H9 (cell line): ENCODE data around the gene DTNB. TPM values are rescaled to one million over a fixed set of nuclear protein-coding genes. Genes with fewer than 3 reads are reported as not detected.

Experiments
- DNase-seq: peaks from one replicate; pipeline ENCODE4 v3.0.0-alpha.2; 2017
- H2AFZ ChIP-seq: one replicate; pipeline ENCODE4 v1.6.1; 2013; ENCODE audit warnings: mild to moderate bottlenecking, low read length, control low read depth, moderate library complexity
- H2AK5ac ChIP-seq: 2 replicates; pipeline ENCODE4 v1.6.1; 2013; ENCODE audit warnings: low read length, control low read depth, mixed read lengths; ENCODE audit not compliant: insufficient read length
- H2BK120ac ChIP-seq: one replicate; pipeline ENCODE4 v1.6.1; 2013; ENCODE audit warnings: low read depth, mild to moderate bottlenecking, low read length, control low read depth, inconsistent platforms; ENCODE audit not compliant: poor library complexity, severe bottlenecking
- H2BK12ac ChIP-seq: 2 replicates; pipeline ENCODE4 v1.6.1; 2013; ENCODE audit warnings: low read length, control low read depth, mixed read lengths, low read depth; ENCODE audit not compliant: insufficient read length
- H2BK15ac ChIP-seq: 2 replicates; pipeline ENCODE4 v1.6.1; 2013; ENCODE audit warnings: low read depth, low read length, control low read depth
- H2BK20ac ChIP-seq: one replicate; pipeline ENCODE4 v1.6.1; 2013; ENCODE audit warnings: low read depth, mild to moderate bottlenecking, low read length, control low read depth, inconsistent platforms; ENCODE audit not compliant: poor library complexity, severe bottlenecking
- H2BK5ac ChIP-seq: 2 replicates; pipeline ENCODE4 v1.6.1; 2013; ENCODE audit warnings: low read length, control low read depth, mixed read lengths; ENCODE audit not compliant: insufficient read length
- H3K14ac ChIP-seq: 2 replicates; pipeline ENCODE4 v1.6.1; 2013; ENCODE audit warnings: low read length, control low read depth; ENCODE audit not compliant: insufficient read depth
- H3K18ac ChIP-seq: 2 replicates; pipeline ENCODE4 v1.6.1; 2013; ENCODE audit warnings: low read depth, mild to moderate bottlenecking, mixed read lengths, low read length, control low read depth; ENCODE audit not compliant: insufficient read length
- H3K23ac ChIP-seq: 2 replicates; pipeline ENCODE4 v1.6.1; 2013; ENCODE audit warnings: low read length, control low read depth, mixed read lengths, low read depth; ENCODE audit not compliant: insufficient read length
- H3K23me2 ChIP-seq: 2 replicates; pipeline ENCODE4 v1.6.1; 2013; ENCODE audit warnings: low read depth, mild to moderate bottlenecking, mixed read lengths, low read length, control low read depth; ENCODE audit not compliant: insufficient read length, poor library complexity, severe bottlenecking
- H3K27ac ChIP-seq: 2 replicates; pipeline ENCODE4 v1.5.1; 2013; ENCODE audit warnings: low read length, control low read depth, mixed read lengths, low read depth; ENCODE audit not compliant: insufficient read length
- H3K27me3 ChIP-seq: 2 replicates; pipeline ENCODE4 v1.6.1; 2013; ENCODE audit warnings: low read length, control low read depth, inconsistent platforms; ENCODE audit not compliant: insufficient read depth
- H3K4ac ChIP-seq: 2 replicates; pipeline ENCODE4 v1.6.1; 2013; ENCODE audit warnings: low read depth, mild to moderate bottlenecking, control low read depth, inconsistent platforms, low read length, moderate library complexity
- H3K4me1 ChIP-seq: 2 replicates; pipeline ENCODE4 v1.6.1; 2013; ENCODE audit warnings: low read length, control low read depth, inconsistent platforms; ENCODE audit not compliant: insufficient read depth
- H3K4me2 ChIP-seq: 2 replicates; pipeline ENCODE4 v1.6.1; 2013; ENCODE audit warnings: low read length, control low read depth, mixed read lengths; ENCODE audit not compliant: insufficient read length, insufficient read depth
- H3K56ac ChIP-seq: 2 replicates; pipeline ENCODE4 v1.6.1; 2013; ENCODE audit warnings: low read depth, mild to moderate bottlenecking, mixed read lengths, low read length, control low read depth; ENCODE audit not compliant: insufficient read length
- H3K79me1 ChIP-seq: 2 replicates; pipeline ENCODE4 v1.6.1; 2013; ENCODE audit warnings: low read depth, mild to moderate bottlenecking, moderate library complexity, low read length, control low read depth, inconsistent platforms; ENCODE audit not compliant: insufficient read depth, poor library complexity, severe bottlenecking
- H3K79me2 ChIP-seq: 2 replicates; pipeline ENCODE4 v1.6.1; 2013; ENCODE audit warnings: low read length, control low read depth, inconsistent platforms; ENCODE audit not compliant: insufficient read depth
- H3K9ac ChIP-seq: 2 replicates; pipeline ENCODE4 v1.6.1; 2013; ENCODE audit warnings: low read length, control low read depth, mixed read lengths; ENCODE audit not compliant: insufficient read length; ENCODE audit errors: extremely low read depth
- H3K9me3 ChIP-seq: one replicate; pipeline ENCODE4 v1.6.1; 2013; ENCODE audit warnings: low read depth, low read length, inconsistent platforms; ENCODE audit not compliant: control insufficient read depth
- H3T11ph ChIP-seq: one replicate; pipeline ENCODE4 v1.6.1; 2013; ENCODE audit warnings: mild to moderate bottlenecking, low read length, control low read depth, inconsistent platforms
- H4K20me1 ChIP-seq: one replicate; pipeline ENCODE4 v1.6.1; 2013; ENCODE audit not compliant: control insufficient read depth, insufficient read length, insufficient read depth
- H4K5ac ChIP-seq: 2 replicates; pipeline ENCODE4 v1.6.1; 2013; ENCODE audit warnings: low read depth, mild to moderate bottlenecking, mixed read lengths, low read length, control low read depth; ENCODE audit not compliant: insufficient read length
- H4K8ac ChIP-seq: replicated peaks from 2 replicates; pipeline ENCODE4 v1.6.1; 2013; ENCODE audit warnings: low read length, control low read depth, mixed read lengths, low read depth; ENCODE audit not compliant: insufficient read length
- H4K91ac ChIP-seq: 2 replicates; pipeline ENCODE4 v1.6.1; 2013; ENCODE audit warnings: low read depth, mild to moderate bottlenecking, moderate library complexity, mixed read lengths, low read length, control low read depth; ENCODE audit not compliant: insufficient read length
- H3K27ac Mint-ChIP-seq, 3 experiments: 2 replicates in 2 of 3; 3 replicates in 1 of 3; pipeline ENCODE4 v1.8.0; 2020 to 2021; ENCODE audit warnings: mixed read lengths in 3 of 3, mild to moderate bottlenecking in 1 of 3, moderate library complexity in 1 of 3
- H3K27me3 Mint-ChIP-seq: 2 replicates; pipeline ENCODE4 v1.8.0; 2021; ENCODE audit warnings: low read depth, mild to moderate bottlenecking, moderate library complexity, mixed read lengths
- H3K36me3 Mint-ChIP-seq, 3 experiments: 2 replicates in 2 of 3; 3 replicates in 1 of 3; pipeline ENCODE4 v1.8.0; 2020 to 2021; ENCODE audit warnings: low read depth in 3 of 3, mixed read lengths in 3 of 3; ENCODE audit not compliant: insufficient read depth in 1 of 3
- H3K4me1 Mint-ChIP-seq, 2 experiments: 2 replicates each; pipeline ENCODE4 v1.8.0; 2020; ENCODE audit warnings: mixed read lengths in 2 of 2
- H3K4me3 Mint-ChIP-seq, 2 experiments: 2 replicates in 1 of 2; 3 replicates in 1 of 2; pipeline ENCODE4 v1.8.0; 2020 to 2021; ENCODE audit warnings: mild to moderate bottlenecking in 2 of 2, mixed read lengths in 2 of 2, moderate library complexity in 1 of 2
- H3K9me3 Mint-ChIP-seq, 2 experiments: 2 replicates in 1 of 2; 3 replicates in 1 of 2; pipeline ENCODE4 v1.8.0; 2020; ENCODE audit warnings: mild to moderate bottlenecking in 2 of 2, mixed read lengths in 2 of 2, moderate library complexity in 1 of 2
- CTCF ChIP-seq: fragments of 200-600 bp; sonication (generic); conservative IDR thresholded peaks from 3 replicates; pipeline ENCODE4 v1.8.0; 2021; ENCODE audit warnings: antibody characterized with exemption, mild to moderate bottlenecking
- WGBS: extraction: QIAGEN DNeasy Blood & Tissue Kit; methylation state at CpG from one replicate; pipeline ENCODE4 v1.1.7; 2013; ENCODE audit warnings: missing lambda C conversion rate, low lambda C conversion rate, mixed read lengths; ENCODE audit not compliant: insufficient read length; ENCODE audit errors: extremely low coverage; 5-methylcytosine and 5-hydroxymethylcytosine counted together
- total RNA-seq: library from RNA; stranded (reverse); gene quantifications from 2 replicates; pipeline ENCODE4 v1.2.1, GENCODE V29; 2021

Gene DTNB
- total RNA-seq, 1 experiment from 2014 or later = 26.7 TPM

GRCh38 chr2:25649786-25650185 lies 23.6 kb downstream of the DTNB start:
- Histone ChIP-seq H3K56ac (no peak overlapping the region), H2BK15ac (no peak overlapping the region), H2AFZ (no peak overlapping the region), H4K8ac (no peak overlapping the region), H3K4me2 (no peak overlapping the region), H3T11ph (no peak overlapping the region), H3K27ac (no peak overlapping the region), H3K14ac (no peak overlapping the region), H3K23ac (no peak overlapping the region), H2AK5ac (no peak overlapping the region), H4K20me1 (no peaks in the 10 kb centered on the region), H4K91ac (no peak overlapping the region), H3K79me2 (no peaks in the 10 kb centered on the region; the same call in 1 of the 2 replicates), H3K4ac (no peak overlapping the region), H3K27me3 (no peaks in the 10 kb centered on the region), H3K9ac (no peak overlapping the region), H3K4me1 (no peaks in the 10 kb centered on the region), H3K23me2 (no peaks in the 10 kb centered on the region), H3K18ac (no peak overlapping the region), H3K9me3 (no peaks in the 10 kb centered on the region), H4K5ac (no peak overlapping the region), H2BK120ac (no peak overlapping the region), H2BK12ac (no peak overlapping the region), H2BK20ac (no peak overlapping the region), H3K79me1 (peaks cover 5% of the 10 kb centered on the region), H2BK5ac (no peak overlapping the region)
- H3K27me3 Mint-ChIP-seq = no peaks in the 10 kb centered on the region
- no peak overlapping the region for H3K4me3 Mint-ChIP-seq
- no peak for DNase-seq
- WGBS = no CpG with 5 or more reads among the region's 4 CpGs
- H3K27ac Mint-ChIP-seq = peak overlapping the region in 1 of 3 experiments; percentile 50; a peak in 3 of 7 replicates
- TF ChIP-seq CTCF = no peak
- peaks cover 2 to 13% (median 4%) of the 10 kb centered on the region in 3 experiments; a peak in 6 of 7 replicates for H3K36me3 Mint-ChIP-seq
- no peaks in the 10 kb centered on the region for H3K9me3 Mint-ChIP-seq
- H3K4me1 Mint-ChIP-seq = no peaks in the 10 kb centered on the region
